ENCODE results near the gene MYCBPAP.

Gene MYCBPAP

DNA sequence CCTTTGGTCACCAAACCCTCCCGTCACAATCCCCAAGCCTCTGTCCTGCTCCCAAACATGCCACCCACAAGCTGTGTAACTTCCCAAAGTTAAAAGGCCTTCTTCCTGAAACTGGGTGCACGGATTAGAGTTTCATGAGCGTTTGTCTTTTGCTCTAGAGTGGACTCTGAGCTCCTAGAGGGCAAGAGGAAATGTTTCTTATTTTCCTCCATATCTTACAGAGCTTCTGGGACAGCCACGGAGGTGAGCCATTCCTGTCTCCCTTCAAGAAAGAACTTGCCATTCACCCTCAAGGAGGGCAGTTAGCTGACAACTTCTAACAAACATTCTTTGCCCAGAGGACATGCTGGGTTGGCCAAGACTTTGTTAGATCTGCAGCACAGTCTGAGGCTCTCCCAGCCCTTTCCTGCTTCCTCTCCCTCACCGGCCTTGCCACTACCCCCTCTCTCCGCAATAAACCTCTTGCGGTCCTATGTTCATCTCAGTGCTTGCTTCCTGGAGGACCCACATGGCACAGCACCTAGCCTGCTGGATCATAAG lies 2.6 kb upstream of the MYCBPAP start:
- no peak overlapping the region for H3K18ac ChIP-seq (ENCODE audit: low read length)
- H3K56ac ChIP-seq (ENCODE audit: low read length): no peak overlapping the region
- H2BK15ac ChIP-seq (replicated peaks; ENCODE audit: low read depth): no peak overlapping the region
- no peak overlapping the region for H4K5ac ChIP-seq (ENCODE audit: low read length)
- H3K23ac ChIP-seq (ENCODE audit: low read length): no peak overlapping the region
- no peaks in the 10 kb centered on the region for H3K79me1 ChIP-seq (ENCODE audit: low read length)
- H2BK120ac ChIP-seq (ENCODE audit: low read depth, low read length): no peak overlapping the region
- H4K8ac ChIP-seq (ENCODE audit: low read depth, low read length): no peak overlapping the region
- no peaks in the 10 kb centered on the region for H3K79me2 ChIP-seq (ENCODE audit: control insufficient read depth, insufficient read depth, low read length)
- no peak overlapping the region for H2BK5ac ChIP-seq (ENCODE audit: low read length)
- no peaks in the 10 kb centered on the region for H3K36me3 ChIP-seq (ENCODE audit: control insufficient read depth, insufficient read depth, low read length)
- no peak overlapping the region for H3K4ac ChIP-seq (ENCODE audit: low read depth, low read length)
- DNase-seq: no peak
- no CpG with 5 or more reads among the region's 7 CpGs for WGBS (ENCODE audit: extremely low coverage, insufficient coverage, low lambda C conversion rate)
- H3K4me1 ChIP-seq (ENCODE audit: control insufficient read depth, low read depth, low read length): peaks cover 3% of the 10 kb centered on the region
- H3K27me3 ChIP-seq (ENCODE audit: insufficient read depth, low read length, poor library complexity): no peaks in the 10 kb centered on the region
- no peak overlapping the region for H3K4me2 ChIP-seq (ENCODE audit: low read length)
- H3K4me3 ChIP-seq (ENCODE audit: low read length): no peak overlapping the region
- no peak overlapping the region for H2AK5ac ChIP-seq (ENCODE audit: low read length)
- no peak overlapping the region for H3K9ac ChIP-seq (ENCODE audit: low read length)
- H3K27ac ChIP-seq (ENCODE audit: low read depth, low read length): no peak overlapping the region

GRCh38 chr17:50506298-50506697 lies 1.9 kb upstream of the MYCBPAP start:
- no peaks in the 10 kb centered on the region for H3K27me3 ChIP-seq (ENCODE audit: insufficient read depth, low read length, poor library complexity)

GRCh38 chr17:50508573-50509460 lies 578 bp downstream of the MYCBPAP start:
- no peak for DNase-seq
- Histone ChIP-seq H3K36me3 (ENCODE audit: control insufficient read depth, insufficient read depth, low read length) (no peaks in the 10 kb centered on the region), H3K56ac (ENCODE audit: low read length) (peak overlapping the region; percentile 91), H2BK15ac (replicated peaks; ENCODE audit: low read depth) (no peak overlapping the region), H3K4ac (ENCODE audit: low read depth, low read length) (no peak overlapping the region), H2BK120ac (ENCODE audit: low read depth, low read length) (no peak overlapping the region), H3K4me3 (ENCODE audit: low read length) (peak overlapping the region; percentile 57), H2BK5ac (ENCODE audit: low read length) (no peak overlapping the region), H3K27ac (ENCODE audit: low read depth, low read length) (no peak overlapping the region), H3K27me3 (ENCODE audit: insufficient read depth, low read length, poor library complexity) (no peaks in the 10 kb centered on the region), H3K9ac (ENCODE audit: low read length) (peak overlapping the region; percentile 80), H3K18ac (ENCODE audit: low read length) (peak overlapping the region; percentile 21), H4K8ac (ENCODE audit: low read depth, low read length) (no peak overlapping the region), H3K79me1 (ENCODE audit: low read length) (no peaks in the 10 kb centered on the region), H3K4me1 (ENCODE audit: control insufficient read depth, low read depth, low read length) (peaks cover 3% of the 10 kb centered on the region), H3K4me2 (ENCODE audit: low read length) (peak overlapping the region; percentile 53), H2AK5ac (ENCODE audit: low read length) (no peak overlapping the region), H3K79me2 (ENCODE audit: control insufficient read depth, insufficient read depth, low read length) (no peaks in the 10 kb centered on the region), H4K5ac (ENCODE audit: low read length) (no peak overlapping the region), H3K23ac (ENCODE audit: low read length) (no peak overlapping the region)
- WGBS (ENCODE audit: extremely low coverage, insufficient coverage, low lambda C conversion rate): no CpG with 5 or more reads among the region's 32 CpGs

More at GRCh38 chr17:50506298-50506697, 1.9 kb upstream of the MYCBPAP start:
- no peak overlapping the region for H3K4me2 ChIP-seq (ENCODE audit: low read length)
- H2BK5ac ChIP-seq (ENCODE audit: low read length): no peak overlapping the region
- no peaks in the 10 kb centered on the region for H3K79me1 ChIP-seq (ENCODE audit: low read length)
- H3K4ac ChIP-seq (ENCODE audit: low read depth, low read length): no peak overlapping the region
- no peak overlapping the region for H2AK5ac ChIP-seq (ENCODE audit: low read length)
- no peak overlapping the region for H2BK15ac ChIP-seq (replicated peaks; ENCODE audit: low read depth)
- no CpG with 5 or more reads among the region's 7 CpGs for WGBS (ENCODE audit: extremely low coverage, insufficient coverage, low lambda C conversion rate)
- peaks cover 3% of the 10 kb centered on the region for H3K4me1 ChIP-seq (ENCODE audit: control insufficient read depth, low read depth, low read length)
- no peak overlapping the region for H2BK120ac ChIP-seq (ENCODE audit: low read depth, low read length)
- H3K56ac ChIP-seq (ENCODE audit: low read length): no peak overlapping the region
- H3K9ac ChIP-seq (ENCODE audit: low read length): no peak overlapping the region
- H3K23ac ChIP-seq (ENCODE audit: low read length): no peak overlapping the region
- H4K8ac ChIP-seq (ENCODE audit: low read depth, low read length): no peak overlapping the region
- no peak for DNase-seq
- no peaks in the 10 kb centered on the region for H3K36me3 ChIP-seq (ENCODE audit: control insufficient read depth, insufficient read depth, low read length)
- H3K18ac ChIP-seq (ENCODE audit: low read length): no peak overlapping the region
- no peak overlapping the region for H3K27ac ChIP-seq (ENCODE audit: low read depth, low read length)
- H3K4me3 ChIP-seq (ENCODE audit: low read length): no peak overlapping the region
- no peak overlapping the region for H4K5ac ChIP-seq (ENCODE audit: low read length)
- no peaks in the 10 kb centered on the region for H3K79me2 ChIP-seq (ENCODE audit: control insufficient read depth, insufficient read depth, low read length)

GRCh38 chr17:50511058-50511457 lies 2.8 kb downstream of the MYCBPAP start:
- no peak overlapping the region for H3K4me2 ChIP-seq (ENCODE audit: low read length)
- no peak overlapping the region for H3K23ac ChIP-seq (ENCODE audit: low read length)
- DNase-seq: peak; percentile 35
- H3K4ac ChIP-seq (ENCODE audit: low read depth, low read length): no peak overlapping the region
- no peak overlapping the region for H2BK15ac ChIP-seq (replicated peaks; ENCODE audit: low read depth)
- no peaks in the 10 kb centered on the region for H3K27me3 ChIP-seq (ENCODE audit: insufficient read depth, low read length, poor library complexity)
- no peaks in the 10 kb centered on the region for H3K79me1 ChIP-seq (ENCODE audit: low read length)
- no CpG with 5 or more reads among the region's 3 CpGs for WGBS (ENCODE audit: extremely low coverage, insufficient coverage, low lambda C conversion rate)
- no peak overlapping the region for H3K27ac ChIP-seq (ENCODE audit: low read depth, low read length)
- H2BK5ac ChIP-seq (ENCODE audit: low read length): no peak overlapping the region
- peaks cover 3% of the 10 kb centered on the region for H3K4me1 ChIP-seq (ENCODE audit: control insufficient read depth, low read depth, low read length)
- H2BK120ac ChIP-seq (ENCODE audit: low read depth, low read length): no peak overlapping the region
- no peak overlapping the region for H4K8ac ChIP-seq (ENCODE audit: low read depth, low read length)
- H3K9ac ChIP-seq (ENCODE audit: low read length): no peak overlapping the region
- H3K79me2 ChIP-seq (ENCODE audit: control insufficient read depth, insufficient read depth, low read length): no peaks in the 10 kb centered on the region
- H3K18ac ChIP-seq (ENCODE audit: low read length): no peak overlapping the region
- H3K36me3 ChIP-seq (ENCODE audit: control insufficient read depth, insufficient read depth, low read length): no peaks in the 10 kb centered on the region
- H3K56ac ChIP-seq (ENCODE audit: low read length): no peak overlapping the region
- H2AK5ac ChIP-seq (ENCODE audit: low read length): no peak overlapping the region
- H3K4me3 ChIP-seq (ENCODE audit: low read length): no peak overlapping the region
- no peak overlapping the region for H4K5ac ChIP-seq (ENCODE audit: low read length)

- no peak overlapping the region for H3K4me2 ChIP-seq (ENCODE audit: low read length)
- no peak overlapping the region for H3K18ac ChIP-seq (ENCODE audit: low read length)
- no peak overlapping the region for H2BK120ac ChIP-seq (ENCODE audit: low read depth, low read length)
- no peaks in the 10 kb centered on the region for H3K4me1 ChIP-seq (ENCODE audit: control insufficient read depth, low read depth, low read length)
- H3K36me3 ChIP-seq (ENCODE audit: control insufficient read depth, insufficient read depth, low read length): no peaks in the 10 kb centered on the region
- no peak for DNase-seq
- no peak overlapping the region for H3K23ac ChIP-seq (ENCODE audit: low read length)
- no peaks in the 10 kb centered on the region for H3K79me2 ChIP-seq (ENCODE audit: control insufficient read depth, insufficient read depth, low read length)
- no peak overlapping the region for H2AK5ac ChIP-seq (ENCODE audit: low read length)
- H2BK5ac ChIP-seq (ENCODE audit: low read length): no peak overlapping the region
- H3K27me3 ChIP-seq (ENCODE audit: insufficient read depth, low read length, poor library complexity): no peaks in the 10 kb centered on the region
- H2BK15ac ChIP-seq (replicated peaks; ENCODE audit: low read depth): no peak overlapping the region
- H4K8ac ChIP-seq (ENCODE audit: low read depth, low read length): no peak overlapping the region
- H3K79me1 ChIP-seq (ENCODE audit: low read length): no peaks in the 10 kb centered on the region
- no peak overlapping the region for H3K9ac ChIP-seq (ENCODE audit: low read length)
- no peak overlapping the region for H3K4me3 ChIP-seq (ENCODE audit: low read length)
- H4K5ac ChIP-seq (ENCODE audit: low read length): no peak overlapping the region
- H3K56ac ChIP-seq (ENCODE audit: low read length): no peak overlapping the region
- H3K27ac ChIP-seq (ENCODE audit: low read depth, low read length): no peak overlapping the region
- WGBS (ENCODE audit: extremely low coverage, insufficient coverage, low lambda C conversion rate): no CpG with 5 or more reads among the region's 4 CpGs
- H3K4ac ChIP-seq (ENCODE audit: low read depth, low read length): no peak overlapping the region
Measured at GRCh38 chr17:50513495-50513894, 5.3 kb downstream of the MYCBPAP start.
